ENCODE data around the gene SEL1L. TPM values are rescaled to one million over a fixed set of nuclear protein-coding genes. Genes with fewer than 3 reads are reported as not detected.
"Not testable (repeated sequence)": the region's sequence is repeated elsewhere in the genome, so short reads cannot be mapped to it uniquely, and the experiment has no call there.

SEL1L gene
- polyA plus RNA-seq (ENCODE audit: insufficient read length), result 89.2 TPM
- long read RNA-seq, donor 1, full-length matches to known transcripts, result 10 of 10 reads
- long read RNA-seq, donor 1, partial matches to known transcripts, result 0 of 10 reads
- long read RNA-seq, donor 1, other reads (novel, unspliced or antisense), result 0 of 10 reads
- long read RNA-seq, donor 2, full-length matches to known transcripts, result 10 of 16 reads
- long read RNA-seq, donor 2, partial matches to known transcripts, result 6 of 16 reads
- long read RNA-seq, donor 2, other reads (novel, unspliced or antisense), result 0 of 16 reads
- long read RNA-seq, donor 3, full-length matches to known transcripts, result 9 of 9 reads
- long read RNA-seq, donor 3, partial matches to known transcripts, result 0 of 9 reads
- long read RNA-seq, donor 3, other reads (novel, unspliced or antisense), result 0 of 9 reads
- long read RNA-seq, donor 4, result 0 reads
- long read RNA-seq, donor 5, full-length matches to known transcripts, result 8 of 8 reads
- long read RNA-seq, donor 5, partial matches to known transcripts, result 0 of 8 reads
- long read RNA-seq, donor 5, other reads (novel, unspliced or antisense), result 0 of 8 reads
- long read RNA-seq, donor 6, full-length matches to known transcripts, result 10 of 21 reads
- long read RNA-seq, donor 6, partial matches to known transcripts, result 11 of 21 reads
- long read RNA-seq, donor 6, other reads (novel, unspliced or antisense), result 0 of 21 reads
- long read RNA-seq, donor 7, full-length matches to known transcripts, result 15 of 15 reads
- long read RNA-seq, donor 7, partial matches to known transcripts, result 0 of 15 reads
- long read RNA-seq, donor 7, other reads (novel, unspliced or antisense), result 0 of 15 reads
- long read RNA-seq, donor 8, full-length matches to known transcripts, result 3 of 3 reads
- long read RNA-seq, donor 8, partial matches to known transcripts, result 0 of 3 reads
- long read RNA-seq, donor 8, other reads (novel, unspliced or antisense), result 0 of 3 reads

GRCh38 chr14:81533536-81534343 lies at the start of gene SEL1L:
Gene SEL1L, minus strand, starts transcription at chr14:81533853. Its CDS starts 109 bp downstream, at chr14:81533744.
- DNase-seq, result peak; percentile 100

GRCh38 chr14:81582420-81582819 lies 48.8 kb upstream of the SEL1L start:
- no peak for DNase-seq

- DNase-seq, result no peak
Observed at GRCh38 chr14:81579115-81579514, 45.5 kb upstream of the SEL1L start.

- no peak for DNase-seq
Observed at GRCh38 chr14:81571437-81571836, 37.8 kb upstream of the SEL1L start.

GRCh38 chr14:81567302-81567701 lies 33.6 kb upstream of the SEL1L start:
- DNase-seq, result no peak

- DNase-seq, result peak; percentile 32
Observed at GRCh38 chr14:81565441-81566290, 32.0 kb upstream of the SEL1L start.

- DNase-seq, result no peak
Observed at GRCh38 chr14:81562818-81563217, 29.2 kb upstream of the SEL1L start.

GRCh38 chr14:81561084-81561775 lies 27.6 kb upstream of the SEL1L start:
- DNase-seq, result no peak

GRCh38 chr14:81559385-81559784 lies 25.7 kb upstream of the SEL1L start:
- DNase-seq, result no peak

- DNase-seq, result no peak
Observed at GRCh38 chr14:81557146-81557545, 23.5 kb upstream of the SEL1L start.

- DNase-seq, result no peak
Observed at GRCh38 chr14:81555684-81556083, 22.0 kb upstream of the SEL1L start.

GRCh38 chr14:81555051-81555450 lies 21.4 kb upstream of the SEL1L start:
- no peak for DNase-seq

- no peak for DNase-seq
Observed at GRCh38 chr14:81551471-81551870, 17.8 kb upstream of the SEL1L start.

- DNase-seq, result no peak
Observed at GRCh38 chr14:81550001-81550637, 16.5 kb upstream of the SEL1L start.

- not testable (repeated sequence) for DNase-seq
Observed at GRCh38 chr14:81541206-81541605, 7.6 kb upstream of the SEL1L start.

- no peak for DNase-seq
Observed at GRCh38 chr14:81537193-81537592, 3.5 kb upstream of the SEL1L start.

GRCh38 chr14:81536241-81536771 lies 2.7 kb upstream of the SEL1L start:
- DNase-seq, result no peak

- no peak for DNase-seq
Observed at GRCh38 chr14:81535396-81536164, 1.9 kb upstream of the SEL1L start.

Measured in left kidney (tissue), 8 donors.